Mesenchymal stem cell (in vitro differentiated cells and primary cell): ENCODE measurements around the gene STK32B.

Experiments
- DNase-seq: peaks from one replicate; pipeline ENCODE4 v3.0.0-alpha.2; 2013
- H2AFZ ChIP-seq: one replicate; pipeline ENCODE4 v1.6.1; 2013; ENCODE audit warnings: low read depth, mild to moderate bottlenecking, control low read depth, inconsistent platforms, low read length, moderate library complexity
- H2AK5ac ChIP-seq: 2 replicates; pipeline ENCODE4 v1.6.1; 2013; ENCODE audit warnings: low read length, moderate library complexity, mild to moderate bottlenecking, inconsistent platforms; ENCODE audit not compliant: severe bottlenecking
- H2BK120ac ChIP-seq: one replicate; pipeline ENCODE4 v1.6.1; 2013; ENCODE audit warnings: low read depth, mild to moderate bottlenecking, inconsistent platforms, low read length, moderate library complexity
- H2BK12ac ChIP-seq, 2 experiments: one replicate each; pipeline ENCODE4 v1.6.1; 2013; ENCODE audit warnings: inconsistent platforms in 2 of 2, low read length in 2 of 2, mild to moderate bottlenecking in 2 of 2, moderate library complexity in 2 of 2, control low read depth in 1 of 2
- H2BK15ac ChIP-seq: one replicate; pipeline ENCODE4 v1.6.1; 2013; ENCODE audit warnings: mild to moderate bottlenecking, low read depth, inconsistent platforms; ENCODE audit not compliant: poor library complexity, severe bottlenecking
- H2BK5ac ChIP-seq: 2 replicates; pipeline ENCODE4 v1.6.1; 2013; ENCODE audit warnings: low read depth, mild to moderate bottlenecking, low read length, control low read depth, inconsistent platforms; ENCODE audit not compliant: poor library complexity, severe bottlenecking
- H3K14ac ChIP-seq, 2 experiments: one replicate each; pipeline ENCODE4 v1.6.1; 2013; ENCODE audit warnings: inconsistent platforms in 2 of 2, low read length in 2 of 2, control low read depth in 1 of 2, mild to moderate bottlenecking in 1 of 2, moderate library complexity in 1 of 2
- H3K18ac ChIP-seq, 2 experiments: one replicate each; pipeline ENCODE4 v1.6.1; 2013; ENCODE audit warnings: inconsistent platforms in 2 of 2, low read length in 2 of 2, control low read depth in 1 of 2, low read depth in 1 of 2, mild to moderate bottlenecking in 1 of 2
- H3K23ac ChIP-seq, 2 experiments: one replicate each; pipeline ENCODE4 v1.6.1; 2013; ENCODE audit warnings: inconsistent platforms in 2 of 2, low read length in 2 of 2, mild to moderate bottlenecking in 2 of 2, moderate library complexity in 2 of 2, control low read depth in 1 of 2
- H3K27ac ChIP-seq: 2 replicates; pipeline ENCODE4 v1.5.1; 2013; ENCODE audit warnings: mild to moderate bottlenecking, moderate library complexity, low read length, control low read depth, inconsistent platforms; ENCODE audit not compliant: poor library complexity, severe bottlenecking
- H3K27me3 ChIP-seq, 2 experiments: 2 replicates each; pipeline versions ENCODE4 v1.6.1 to v1.7.0; 2013; ENCODE audit warnings: low read length in 2 of 2, mild to moderate bottlenecking in 2 of 2, moderate library complexity in 2 of 2, control low read depth in 1 of 2, inconsistent platforms in 1 of 2; ENCODE audit not compliant: control insufficient read depth in 1 of 2, insufficient read depth in 1 of 2
- H3K36me3 ChIP-seq, 2 experiments: 2 replicates each; pipeline versions ENCODE4 v1.6.1 to v1.7.0; 2013; ENCODE audit warnings: low read length in 2 of 2, control low read depth in 1 of 2, inconsistent platforms in 1 of 2, low read depth in 1 of 2, mild to moderate bottlenecking in 1 of 2; ENCODE audit not compliant: insufficient read depth in 2 of 2, control insufficient read depth in 1 of 2
- H3K4ac ChIP-seq, 2 experiments: one replicate each; pipeline ENCODE4 v1.6.1; 2013; ENCODE audit warnings: inconsistent platforms in 2 of 2, low read length in 2 of 2, mild to moderate bottlenecking in 2 of 2, moderate library complexity in 2 of 2, control low read depth in 1 of 2, low read depth in 1 of 2
- H3K4me1 ChIP-seq: 2 replicates; pipeline ENCODE4 v1.6.1; 2013; ENCODE audit warnings: low read depth, low read length, control low read depth; ENCODE audit not compliant: control insufficient read depth, insufficient read depth
- H3K4me2 ChIP-seq: 2 replicates; pipeline ENCODE4 v1.6.1; 2013; ENCODE audit warnings: low read length, mild to moderate bottlenecking, inconsistent platforms; ENCODE audit not compliant: poor library complexity, severe bottlenecking
- H3K4me3 ChIP-seq, 2 experiments: 2 replicates each; pipeline versions ENCODE4 v1.5.1 to v1.7.0; 2013; ENCODE audit warnings: low read length in 2 of 2, mild to moderate bottlenecking in 2 of 2, control low read depth in 1 of 2, low read depth in 1 of 2; ENCODE audit not compliant: insufficient read depth in 1 of 2
- H3K79me1 ChIP-seq: replicated peaks from 2 replicates; pipeline ENCODE4 v1.6.1; 2013; ENCODE audit warnings: mild to moderate bottlenecking, control low read depth, low read length, inconsistent platforms; ENCODE audit not compliant: poor library complexity, severe bottlenecking
- H3K9ac ChIP-seq: 2 replicates; pipeline ENCODE4 v1.7.0; 2013; ENCODE audit warnings: mild to moderate bottlenecking, low read length, moderate library complexity
- H3K9me3 ChIP-seq: 2 replicates; pipeline ENCODE4 v1.7.0; 2013; ENCODE audit warnings: mild to moderate bottlenecking, low read length; ENCODE audit not compliant: control insufficient read depth
- H4K8ac ChIP-seq: one replicate; pipeline ENCODE4 v1.6.1; 2013; ENCODE audit warnings: inconsistent platforms, mild to moderate bottlenecking, low read length, moderate library complexity
- H4K91ac ChIP-seq: one replicate; pipeline ENCODE4 v1.6.1; 2013; ENCODE audit warnings: mild to moderate bottlenecking, low read length, inconsistent platforms
- WGBS: methylation state at CpG from one replicate; pipeline ENCODE4 v1.1.7; 2013; ENCODE audit warnings: mixed read lengths; 5-methylcytosine and 5-hydroxymethylcytosine counted together

The STK32B gene

DNA sequence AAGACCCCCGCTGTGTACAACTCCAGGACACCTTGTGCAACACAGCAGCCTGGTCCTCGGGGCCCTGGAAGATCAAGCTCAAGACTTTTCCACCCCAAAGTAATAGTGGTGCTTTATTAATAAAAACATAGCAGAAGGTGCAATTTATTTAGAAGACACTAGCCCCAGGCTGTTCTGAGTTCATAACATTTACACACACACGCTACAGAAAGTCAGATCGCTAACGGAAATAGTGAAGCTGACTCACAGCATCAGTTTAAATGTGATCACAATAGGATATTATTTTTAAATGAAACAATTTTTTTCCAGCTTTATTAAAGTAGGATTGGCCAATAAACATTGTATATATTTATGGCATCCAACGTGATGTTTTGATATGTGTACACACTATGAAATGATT is 141.0 kb downstream of the STK32B start:
- no peak overlapping the region for H3K23ac ChIP-seq
- no peak overlapping the region for H2AK5ac ChIP-seq
- H2BK120ac ChIP-seq: no peak overlapping the region
- no peak overlapping the region for H2BK12ac ChIP-seq
- no peak overlapping the region for H4K91ac ChIP-seq
- no peak overlapping the region for H3K9ac ChIP-seq
- 83% methylated on average over 3 of the region's 6 CpGs for WGBS
- H3K4me1 ChIP-seq: peaks cover 4% of the 10 kb centered on the region
- no peak overlapping the region for H2BK5ac ChIP-seq
- no peak for DNase-seq
- no peak overlapping the region for H3K18ac ChIP-seq
- no peak overlapping the region for H4K8ac ChIP-seq
- H3K36me3 ChIP-seq: peaks cover 0 to 8% of the 10 kb centered on the region in 2 experiments
- no peak overlapping the region for H3K27ac ChIP-seq
- no peak overlapping the region for H3K4ac ChIP-seq
- no peak overlapping the region for H2BK15ac ChIP-seq
- no peak overlapping the region for H3K14ac ChIP-seq
- H3K9me3 ChIP-seq: no peaks in the 10 kb centered on the region
- no peaks in the 10 kb centered on the region for H3K27me3 ChIP-seq
- no peak overlapping the region for H2AFZ ChIP-seq
- H3K79me1 ChIP-seq: peaks cover 7% of the 10 kb centered on the region
- H3K4me2 ChIP-seq: no peak overlapping the region
- no peak overlapping the region for H3K4me3 ChIP-seq

- Histone ChIP-seq H2AK5ac (no peak overlapping the region), H3K4me2 (no peak overlapping the region), H3K27ac (no peak overlapping the region), H3K18ac (no peak overlapping the region), H3K14ac (no peak overlapping the region), H2BK120ac (no peak overlapping the region), H3K23ac (no peak overlapping the region), H4K91ac (no peak overlapping the region), H3K9me3 (no peaks in the 10 kb centered on the region), H3K4me1 (peaks cover 4% of the 10 kb centered on the region), H3K79me1 (peaks cover 7% of the 10 kb centered on the region), H3K4ac (no peak overlapping the region), H3K4me3 (no peak overlapping the region), H2AFZ (no peak overlapping the region), H3K9ac (no peak overlapping the region), H2BK15ac (no peak overlapping the region), H2BK12ac (no peak overlapping the region), H3K27me3 (no peaks in the 10 kb centered on the region), H4K8ac (no peak overlapping the region), H3K36me3 (peaks cover 0 to 8% of the 10 kb centered on the region in 2 experiments), H2BK5ac (no peak overlapping the region)
- DNase-seq: no peak
- WGBS: 88% methylated on average over 12 of the region's 12 CpGs
Observed at GRCh38 chr4:5192678-5193077, 141.4 kb downstream of the STK32B start.

- Histone ChIP-seq H3K18ac (no peak overlapping the region), H2BK120ac (no peak overlapping the region), H4K8ac (no peak overlapping the region), H3K4me2 (no peak overlapping the region), H3K14ac (no peak overlapping the region), H3K4me1 (peaks cover 2% of the 10 kb centered on the region), H3K79me1 (peaks cover 9% of the 10 kb centered on the region), H3K23ac (no peak overlapping the region), H3K27me3 (no peaks in the 10 kb centered on the region), H3K4ac (no peak overlapping the region), H3K36me3 (no peaks in the 10 kb centered on the region), H2BK15ac (no peak overlapping the region), H3K9me3 (no peaks in the 10 kb centered on the region), H2AFZ (peak overlapping the region; percentile 42), H2BK12ac (no peak overlapping the region), H2AK5ac (no peak overlapping the region), H2BK5ac (no peak overlapping the region), H3K9ac (no peak overlapping the region), H4K91ac (no peak overlapping the region), H3K27ac (no peak overlapping the region), H3K4me3 (no peak overlapping the region)
- 81% methylated on average over 7 of the region's 7 CpGs for WGBS
- DNase-seq: no peak
Observed at GRCh38 chr4:5198656-5199541, 147.6 kb downstream of the STK32B start.

GRCh38 chr4:5199912-5200311 is 148.6 kb downstream of the STK32B start:
- Histone ChIP-seq H3K14ac (no peak overlapping the region), H3K4me2 (no peak overlapping the region), H3K79me1 (peaks cover 12% of the 10 kb centered on the region), H4K91ac (no peak overlapping the region), H2AK5ac (no peak overlapping the region), H4K8ac (no peak overlapping the region), H3K4me1 (peaks cover 2% of the 10 kb centered on the region), H3K4ac (no peak overlapping the region), H3K36me3 (no peaks in the 10 kb centered on the region), H3K27me3 (no peaks in the 10 kb centered on the region), H2BK120ac (no peak overlapping the region), H3K9me3 (no peaks in the 10 kb centered on the region), H2BK15ac (no peak overlapping the region), H3K27ac (no peak overlapping the region), H3K18ac (no peak overlapping the region), H3K4me3 (no peak overlapping the region), H2AFZ (no peak overlapping the region), H2BK5ac (no peak overlapping the region), H2BK12ac (no peak overlapping the region), H3K9ac (no peak overlapping the region), H3K23ac (no peak overlapping the region)
- DNase-seq: no peak
- WGBS: 54% methylated on average over 2 of the region's 2 CpGs
